Esophagus muscularis mucosa (tissue), 4 donors: ENCODE results near the gene ELFN2. TPM values are rescaled to one million over a fixed set of nuclear protein-coding genes. Genes with fewer than 3 reads are reported as not detected.

Source experiments
- DNase-seq: peaks from one replicate; pipeline ENCODE4 v3.0.0-alpha.2; 2017; ENCODE audit errors: extremely low spot score
- H3K27ac ChIP-seq, 4 donors: fragments of 200-600 bp; sonication (generic); replicated peaks in 1 of 4; 1 replicate in 3 of 4; 2 replicates in 1 of 4; pipeline ENCODE4 v1.5.1; 2016 to 2019; ENCODE audit warnings: mild to moderate bottlenecking in 1 of 4
- H3K27me3 ChIP-seq, 4 donors: fragments of 200-600 bp; sonication (generic); one replicate each; pipeline versions ENCODE4 v1.5.1 to v1.6.0; 2016 to 2019
- H3K36me3 ChIP-seq, 4 donors: fragments of 200-600 bp; sonication (generic); one replicate each; pipeline ENCODE4 v1.5.1; 2016 to 2019
- H3K4me1 ChIP-seq, 4 donors: fragments of 200-600 bp; sonication (generic); one replicate each; pipeline ENCODE4 v1.5.1; 2016 to 2019
- H3K4me3 ChIP-seq, 4 donors: fragments of 200-600 bp; sonication (generic); 1 replicate in 2 of 4; 2 replicates in 2 of 4; pipeline ENCODE4 v1.5.1; 2016 to 2019; ENCODE audit warnings: mild to moderate bottlenecking in 4 of 4, moderate library complexity in 1 of 4
- H3K9me3 ChIP-seq, 4 donors: fragments of 200-600 bp; sonication (generic); 1 replicate in 3 of 4; 2 replicates in 1 of 4; pipeline ENCODE4 v1.5.1; 2016 to 2019
- CTCF ChIP-seq, 3 experiments: fragments of 200-600 bp in 2 of 3; fragments of 450-650 bp in 1 of 3; sonication (generic) in 2 of 3; IDR thresholded peaks; one replicate each; pipeline ENCODE4 v1.5.1; 2017 to 2019; ENCODE audit warnings: antibody characterized with exemption in 3 of 3, mild to moderate bottlenecking in 2 of 3, moderate library complexity in 1 of 3
- EP300 ChIP-seq: sonication (generic); formaldehyde crosslinking; IDR thresholded peaks from one replicate; pipeline ENCODE4 v1.6.1; 2017; ENCODE audit warnings: antibody characterized with exemption
- POLR2A ChIP-seq: fragments of 450-650 bp; IDR thresholded peaks from one replicate; pipeline ENCODE4 v1.6.1; 2017; ENCODE audit warnings: antibody characterized with exemption, moderate library complexity, mild to moderate bottlenecking, low read depth
- POLR2AphosphoS5 ChIP-seq, 2 donors: sonication (generic); formaldehyde crosslinking; IDR thresholded peaks; one replicate each; pipeline ENCODE4 v1.6.1; 2017; ENCODE audit warnings: antibody characterized with exemption in 2 of 2
- WGBS: methylation state at CpG from one replicate; pipeline ENCODE4 v1.1.5; 2018; 5-methylcytosine and 5-hydroxymethylcytosine counted together
- intact Hi-C: fragments of 100-400 bp; cut with DNase I; formaldehyde crosslinking; loops from one replicate; pipeline ENCODE4 v1.15.1; 2023
- total RNA-seq, 4 donors: library from RNA; depleted of rRNA; stranded (reverse); fragments of >200 nt; gene quantifications; one replicate each; pipeline versions ENCODE4 v1.1.0 to v1.2.1, GENCODE V29; 2016

ELFN2 gene
- total RNA-seq, 4 donors from 2014 or later = 0.17 TPM; not detected in 2

GRCh38 chr22:37344735-37345449 is 82.4 kb downstream of the ELFN2 start:
- Histone ChIP-seq H3K4me3 (no peak overlapping the region), H3K9me3 (no peaks in the 10 kb centered on the region), H3K36me3 (no peaks in the 10 kb centered on the region), H3K27me3 (peaks cover 0 to 50% (median 0%) of the 10 kb centered on the region in 4 donors), H3K27ac (no peak overlapping the region), H3K4me1 (peaks cover 6 to 13% (median 10%) of the 10 kb centered on the region in 4 donors)
- intact Hi-C loops = no loop called here
- DNase-seq = no peak
- TF ChIP-seq POLR2AphosphoS5 (IDR thresholded peaks at IDR 0.05) = no peak
- WGBS = 97% methylated on average over 13 of the region's 13 CpGs

GRCh38 chr22:37343863-37344734 is 83.2 kb downstream of the ELFN2 start:
- 77% methylated on average over 12 of the region's 17 CpGs for WGBS
- H3K9me3 ChIP-seq = no peaks in the 10 kb centered on the region
- TF ChIP-seq POLR2AphosphoS5 (IDR thresholded peaks at IDR 0.05) = no peak
- no peak for TF ChIP-seq POLR2A
- no peak for TF ChIP-seq EP300
- no peak for TF ChIP-seq CTCF (IDR thresholded peaks at IDR 0.05)
- no peaks in the 10 kb centered on the region for H3K36me3 ChIP-seq
- H3K27ac ChIP-seq = no peak overlapping the region
- no peak for DNase-seq
- peaks cover 0 to 58% (median 0%) of the 10 kb centered on the region in 4 donors for H3K27me3 ChIP-seq
- intact Hi-C loops = no loop called here
- peaks cover 6 to 13% (median 10%) of the 10 kb centered on the region in 4 donors for H3K4me1 ChIP-seq
- no peak overlapping the region for H3K4me3 ChIP-seq

- H3K27ac ChIP-seq = no peak overlapping the region
- WGBS = 50% methylated on average over 10 of the region's 11 CpGs
- peaks cover 6 to 13% (median 10%) of the 10 kb centered on the region in 4 donors for H3K4me1 ChIP-seq
- no peaks in the 10 kb centered on the region for H3K36me3 ChIP-seq
- H3K9me3 ChIP-seq = no peaks in the 10 kb centered on the region
- no peak for DNase-seq
- H3K27me3 ChIP-seq = peaks cover 0 to 66% (median 0%) of the 10 kb centered on the region in 4 donors
- intact Hi-C loops = no loop called here
- H3K4me3 ChIP-seq = no peak overlapping the region
- TF ChIP-seq CTCF (IDR thresholded peaks at IDR 0.05) (no peak), EP300 (no peak), POLR2AphosphoS5 (IDR thresholded peaks at IDR 0.05) (no peak), POLR2A (no peak)
These were observed 83.9 kb downstream of the ELFN2 start for GRCh38 chr22:37343348-37343747.

GRCh38 chr22:37342065-37342464 is 85.2 kb downstream of the ELFN2 start:
- WGBS = 79% methylated on average over 6 of the region's 6 CpGs
- H3K27ac ChIP-seq = no peak overlapping the region
- intact Hi-C loops = no loop called here
- DNase-seq = no peak
- H3K4me3 ChIP-seq = no peak overlapping the region
- no peaks in the 10 kb centered on the region for H3K9me3 ChIP-seq
- peaks cover 0 to 77% (median 0%) of the 10 kb centered on the region in 4 donors for H3K27me3 ChIP-seq
- H3K4me1 ChIP-seq = peaks cover 6 to 13% (median 10%) of the 10 kb centered on the region in 4 donors
- TF ChIP-seq CTCF (IDR thresholded peaks at IDR 0.05) = no peak
- no peak for TF ChIP-seq POLR2A
- H3K36me3 ChIP-seq = no peaks in the 10 kb centered on the region
